ENCODE measurements around the gene TIMM8A. TPM values are rescaled to one million over a fixed set of nuclear protein-coding genes. Genes with fewer than 3 reads are reported as not detected.

Gene TIMM8A
- total and polyA plus RNA-seq, 2 of the 13 experiments (the other 11 are each of a cell fraction or from before 2014, with no cell fraction given) = 6.1 to 25.5 TPM

DNA sequence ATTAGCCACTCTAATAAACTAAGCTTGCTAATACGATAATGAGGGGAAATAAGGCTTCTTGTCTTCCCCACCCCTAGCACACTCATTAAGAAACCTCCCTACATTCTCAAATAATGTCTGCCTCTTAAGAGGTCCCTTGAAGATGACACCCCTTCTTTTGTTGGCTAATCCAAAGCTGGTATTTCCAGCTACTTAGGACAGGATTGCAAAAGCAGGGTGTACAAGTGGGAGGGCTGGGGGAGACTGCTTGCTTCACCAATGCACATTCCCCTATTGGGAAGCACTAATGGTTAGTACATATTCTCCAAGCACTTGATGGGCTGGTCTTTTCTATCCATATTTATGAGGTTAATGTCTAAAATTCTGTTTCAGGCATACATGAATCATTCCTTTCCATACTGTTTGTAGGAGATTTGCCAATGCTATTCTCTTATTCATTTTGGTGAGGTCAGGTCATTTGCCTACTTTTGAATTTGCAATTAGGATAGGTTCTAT lies 16.8 kb upstream of the TIMM8A start (continued):
- TF ChIP-seq, protein P1, sequence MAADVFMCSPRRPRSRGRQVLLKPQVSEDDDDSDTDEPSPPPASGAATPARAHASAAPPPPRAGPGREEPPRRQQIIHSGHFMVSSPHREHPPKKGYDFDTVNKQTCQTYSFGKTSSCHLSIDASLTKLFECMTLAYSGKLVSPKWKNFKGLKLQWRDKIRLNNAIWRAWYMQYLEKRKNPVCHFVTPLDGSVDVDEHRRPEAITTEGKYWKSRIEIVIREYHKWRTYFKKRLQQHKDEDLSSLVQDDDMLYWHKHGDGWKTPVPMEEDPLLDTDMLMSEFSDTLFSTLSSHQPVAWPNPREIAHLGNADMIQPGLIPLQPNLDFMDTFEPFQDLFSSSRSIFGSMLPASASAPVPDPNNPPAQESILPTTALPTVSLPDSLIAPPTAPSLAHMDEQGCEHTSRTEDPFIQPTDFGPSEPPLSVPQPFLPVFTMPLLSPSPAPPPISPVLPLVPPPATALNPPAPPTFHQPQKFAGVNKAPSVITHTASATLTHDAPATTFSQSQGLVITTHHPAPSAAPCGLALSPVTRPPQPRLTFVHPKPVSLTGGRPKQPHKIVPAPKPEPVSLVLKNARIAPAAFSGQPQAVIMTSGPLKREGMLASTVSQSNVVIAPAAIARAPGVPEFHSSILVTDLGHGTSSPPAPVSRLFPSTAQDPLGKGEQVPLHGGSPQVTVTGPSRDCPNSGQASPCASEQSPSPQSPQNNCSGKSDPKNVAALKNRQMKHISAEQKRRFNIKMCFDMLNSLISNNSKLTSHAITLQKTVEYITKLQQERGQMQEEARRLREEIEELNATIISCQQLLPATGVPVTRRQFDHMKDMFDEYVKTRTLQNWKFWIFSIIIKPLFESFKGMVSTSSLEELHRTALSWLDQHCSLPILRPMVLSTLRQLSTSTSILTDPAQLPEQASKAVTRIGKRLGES (CRISPR knock-in tag; IDR thresholded peaks at IDR 0.05; ENCODE audit: borderline replicate concordance) = no peak

DNA sequence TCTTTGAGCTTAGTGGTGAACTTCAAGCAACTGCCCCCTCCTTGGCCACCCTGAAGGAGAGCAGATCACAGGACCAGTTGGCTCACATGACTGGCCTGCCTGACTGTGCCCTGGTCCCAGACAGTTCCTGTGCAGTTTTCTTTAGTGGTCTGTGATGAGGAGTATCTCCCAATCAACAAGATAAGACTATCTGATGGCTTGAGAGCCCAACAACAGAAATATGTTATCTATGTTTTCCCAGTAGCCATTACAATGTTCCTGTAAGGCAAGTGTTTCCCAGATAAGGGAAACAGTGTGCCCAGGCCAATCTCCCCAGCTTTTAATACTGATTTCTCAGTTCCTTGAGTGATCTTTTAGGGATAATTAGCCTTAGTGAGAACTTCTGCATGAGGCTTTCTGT lies 14.2 kb upstream of the TIMM8A start:
- H3K9ac ChIP-seq (ENCODE audit: insufficient read depth, low read depth, low read length) = no peak overlapping the region

More for the DNA sequence above, 14.2 kb upstream of the TIMM8A start:
- Histone ChIP-seq H3K4me2 (ENCODE audit: low read depth, low read length) (no peak overlapping the region), H3K27ac (ENCODE audit: extremely low read length, insufficient read depth, low read length) (no peak overlapping the region), H2AFZ (ENCODE audit: low read length) (no peak overlapping the region), H3K4me3 (replicated peaks in 1 of 3; ENCODE audit: insufficient read depth in 1 of 3, low read depth in 2 of 3, low read length in 3 of 3) (no peak overlapping the region), H3K9me3 (ENCODE audit: low read length) (no peaks in the 10 kb centered on the region), H3K4me1 (ENCODE audit: insufficient read depth, low read length) (no peaks in the 10 kb centered on the region), H4K20me1 (ENCODE audit: insufficient read depth, low read length) (no peaks in the 10 kb centered on the region), H3K27me3 (ENCODE audit: control insufficient read depth in 1 of 2, insufficient read depth in 2 of 2, low read length in 2 of 2) (no peaks in the 10 kb centered on the region), H3K36me3 (replicated peaks in 1 of 2; ENCODE audit: control insufficient read depth in 1 of 2, insufficient read depth in 2 of 2, low read length in 2 of 2) (no peaks in the 10 kb centered on the region), H3K79me2 (ENCODE audit: insufficient read depth, low read length) (no peaks in the 10 kb centered on the region)
- POLR2A ChIA-PET = interaction anchor here (1.4 kb wide), 1 partner anchor 27 kb away, joined by 3 read pairs; no protein-coding TSS in a partner anchor
- CTCF ChIA-PET (ENCODE audit: low intra/inter-chr PET ratio, low total read pairs) = no interaction called here
- intact Hi-C loops (cut with micrococcal nuclease; ENCODE audit: unreplicated experiment) (no loop called here), in situ Hi-C loops (cut with HindIII; ENCODE audit: extremely low pct_ligation_motif_present, low pct_unique_long_range_greater_than_20kb) (no loop called here)
- BruUV-seq (replicated peaks) = no TSS peak
- no peak for TF ChIP-seq NBN (conservative IDR thresholded peaks at IDR 0.05)
- TF ChIP-seq ZNF674 (CRISPR knock-in tag; IDR thresholded peaks at IDR 0.05; ENCODE audit: low read depth) = no peak
- TF ChIP-seq, protein P1 (CRISPR knock-in tag; IDR thresholded peaks at IDR 0.05; ENCODE audit: borderline replicate concordance) = no peak
- no peak for TF ChIP-seq ZNF761 (CRISPR knock-in tag; conservative IDR thresholded peaks at IDR 0.05)
- TF ChIP-seq DRAP1 (CRISPR knock-in tag; IDR thresholded peaks at IDR 0.05) = no peak
- no peak for TF ChIP-seq RAD21 (CRISPR knock-in tag; IDR thresholded peaks at IDR 0.05)
- no peak for TF ChIP-seq ZNF503 (CRISPR knock-in tag; IDR thresholded peaks at IDR 0.05)
- no peak for TF ChIP-seq NFE2 (CRISPR knock-in tag; IDR thresholded peaks at IDR 0.05)
- TF ChIP-seq NONO (IDR thresholded peaks at IDR 0.05) = no peak
- TF ChIP-seq NONO (CRISPR knock-in tag; conservative IDR thresholded peaks at IDR 0.05) = no peak
- no peak for DNase-seq (ENCODE audit: low spot score)
- ATAC-seq = no peak
- no peak for FAIRE-seq

All from HepG2 (cell line).